IPS-NIHi11 (cell line): Measurements from ENCODE around the gene USP17L29.
"Not testable (repeated sequence)": the region's sequence is repeated elsewhere in the genome, so short reads cannot be mapped to it uniquely, and the experiment has no call there.

Experiments used
- DNase-seq: peaks from one replicate; pipeline ENCODE4 v3.0.0; 2012; ENCODE audit warnings: mixed read lengths, low spot score

The USP17L29 gene, protein sequence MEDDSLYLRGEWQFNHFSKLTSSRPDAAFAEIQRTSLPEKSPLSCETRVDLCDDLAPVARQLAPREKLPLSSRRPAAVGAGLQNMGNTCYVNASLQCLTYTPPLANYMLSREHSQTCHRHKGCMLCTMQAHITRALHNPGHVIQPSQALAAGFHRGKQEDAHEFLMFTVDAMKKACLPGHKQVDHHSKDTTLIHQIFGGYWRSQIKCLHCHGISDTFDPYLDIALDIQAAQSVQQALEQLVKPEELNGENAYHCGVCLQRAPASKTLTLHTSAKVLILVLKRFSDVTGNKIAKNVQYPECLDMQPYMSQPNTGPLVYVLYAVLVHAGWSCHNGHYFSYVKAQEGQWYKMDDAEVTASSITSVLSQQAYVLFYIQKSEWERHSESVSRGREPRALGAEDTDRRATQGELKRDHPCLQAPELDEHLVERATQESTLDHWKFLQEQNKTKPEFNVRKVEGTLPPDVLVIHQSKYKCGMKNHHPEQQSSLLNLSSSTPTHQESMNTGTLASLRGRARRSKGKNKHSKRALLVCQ

DNA sequence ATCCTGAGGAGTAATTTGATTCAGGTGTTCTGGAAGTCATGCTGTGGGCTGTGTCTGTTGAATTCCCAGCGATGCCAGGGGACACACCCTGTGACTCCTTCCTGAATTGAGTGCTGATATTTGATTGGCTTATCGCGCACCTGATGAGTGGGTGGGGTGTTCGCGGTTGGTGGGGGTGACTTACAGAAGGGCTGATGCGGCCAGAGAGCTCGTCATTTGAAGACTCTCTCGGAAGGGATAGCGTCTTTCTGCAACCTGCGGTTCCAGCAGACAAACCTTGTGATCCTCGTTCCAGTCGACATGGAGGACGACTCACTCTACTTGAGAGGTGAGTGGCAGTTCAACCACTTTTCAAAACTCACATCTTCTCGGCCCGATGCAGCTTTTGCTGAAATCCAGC is at the start of gene USP17L29:
Gene USP17L29 (plus strand): TSS at position 301 of the 400 bp plus-strand sequence. CDS start 0 bp downstream, at position 301.
- not testable (repeated sequence) for DNase-seq

DNA sequence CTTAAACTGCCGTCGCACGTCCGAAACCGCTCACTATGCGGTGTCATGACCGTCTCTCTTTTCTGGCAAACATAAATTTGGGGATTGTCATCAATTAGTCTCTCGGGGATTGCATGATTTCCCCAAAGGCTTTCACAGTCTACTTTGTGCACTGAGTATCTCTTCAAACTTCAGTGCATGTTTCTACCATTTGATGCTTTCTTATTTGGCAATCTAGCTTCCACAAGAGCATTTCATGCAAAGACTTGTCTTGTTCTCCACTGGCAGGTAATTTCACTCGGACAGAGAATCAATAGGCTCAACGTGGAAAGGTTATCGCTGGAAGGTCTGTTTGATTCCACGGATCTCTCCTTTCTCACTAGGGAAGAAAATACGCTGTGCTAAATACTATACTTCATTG is 29.2 kb upstream of the USP17L29 start:
- DNase-seq, result not testable (repeated sequence)

DNA sequence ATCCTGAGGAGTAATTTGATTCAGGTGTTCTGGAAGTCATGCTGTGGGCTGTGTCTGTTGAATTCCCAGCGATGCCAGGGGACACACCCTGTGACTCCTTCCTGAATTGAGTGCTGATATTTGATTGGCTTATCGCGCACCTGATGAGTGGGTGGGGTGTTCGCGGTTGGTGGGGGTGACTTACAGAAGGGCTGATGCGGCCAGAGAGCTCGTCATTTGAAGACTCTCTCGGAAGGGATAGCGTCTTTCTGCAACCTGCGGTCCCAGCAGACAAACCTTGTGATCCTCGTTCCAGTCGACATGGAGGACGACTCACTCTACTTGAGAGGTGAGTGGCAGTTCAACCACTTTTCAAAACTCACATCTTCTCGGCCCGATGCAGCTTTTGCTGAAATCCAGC is 28.6 kb upstream of the USP17L29 start, which contains the start of gene USP17L24:
Gene USP17L24 (plus strand): TSS at position 301 of the 400 bp plus-strand sequence. CDS start 0 bp downstream, at position 301.
- DNase-seq, result not testable (repeated sequence)

DNA sequence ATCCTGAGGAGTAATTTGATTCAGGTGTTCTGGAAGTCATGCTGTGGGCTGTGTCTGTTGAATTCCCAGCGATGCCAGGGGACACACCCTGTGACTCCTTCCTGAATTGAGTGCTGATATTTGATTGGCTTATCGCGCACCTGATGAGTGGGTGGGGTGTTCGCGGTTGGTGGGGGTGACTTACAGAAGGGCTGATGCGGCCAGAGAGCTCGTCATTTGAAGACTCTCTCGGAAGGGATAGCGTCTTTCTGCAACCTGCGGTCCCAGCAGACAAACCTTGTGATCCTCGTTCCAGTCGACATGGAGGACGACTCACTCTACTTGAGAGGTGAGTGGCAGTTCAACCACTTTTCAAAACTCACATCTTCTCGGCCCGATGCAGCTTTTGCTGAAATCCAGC is 23.8 kb upstream of the USP17L29 start, which contains the start of gene USP17L25:
Gene USP17L25 (plus strand): TSS at position 301 of the 400 bp plus-strand sequence. CDS start 0 bp downstream, at position 301.
- DNase-seq, result not testable (repeated sequence)

DNA sequence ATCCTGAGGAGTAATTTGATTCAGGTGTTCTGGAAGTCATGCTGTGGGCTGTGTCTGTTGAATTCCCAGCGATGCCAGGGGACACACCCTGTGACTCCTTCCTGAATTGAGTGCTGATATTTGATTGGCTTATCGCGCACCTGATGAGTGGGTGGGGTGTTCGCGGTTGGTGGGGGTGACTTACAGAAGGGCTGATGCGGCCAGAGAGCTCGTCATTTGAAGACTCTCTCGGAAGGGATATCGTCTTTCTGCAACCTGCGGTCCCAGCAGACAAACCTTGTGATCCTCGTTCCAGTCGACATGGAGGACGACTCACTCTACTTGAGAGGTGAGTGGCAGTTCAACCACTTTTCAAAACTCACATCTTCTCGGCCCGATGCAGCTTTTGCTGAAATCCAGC is 19.1 kb upstream of the USP17L29 start, which contains the start of gene USP17L26:
Gene USP17L26 (plus strand): TSS at position 301 of the 400 bp plus-strand sequence. CDS start 0 bp downstream, at position 301.
- not testable (repeated sequence) for DNase-seq

DNA sequence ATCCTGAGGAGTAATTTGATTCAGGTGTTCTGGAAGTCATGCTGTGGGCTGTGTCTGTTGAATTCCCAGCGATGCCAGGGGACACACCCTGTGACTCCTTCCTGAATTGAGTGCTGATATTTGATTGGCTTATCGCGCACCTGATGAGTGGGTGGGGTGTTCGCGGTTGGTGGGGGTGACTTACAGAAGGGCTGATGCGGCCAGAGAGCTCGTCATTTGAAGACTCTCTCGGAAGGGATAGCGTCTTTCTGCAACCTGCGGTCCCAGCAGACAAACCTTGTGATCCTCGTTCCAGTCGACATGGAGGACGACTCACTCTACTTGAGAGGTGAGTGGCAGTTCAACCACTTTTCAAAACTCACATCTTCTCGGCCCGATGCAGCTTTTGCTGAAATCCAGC is 14.3 kb upstream of the USP17L29 start, which contains the start of gene USP17L5:
Gene USP17L5 (plus strand): TSS at position 301 of the 400 bp plus-strand sequence. CDS start 0 bp downstream, at position 301.
- not testable (repeated sequence) for DNase-seq

DNA sequence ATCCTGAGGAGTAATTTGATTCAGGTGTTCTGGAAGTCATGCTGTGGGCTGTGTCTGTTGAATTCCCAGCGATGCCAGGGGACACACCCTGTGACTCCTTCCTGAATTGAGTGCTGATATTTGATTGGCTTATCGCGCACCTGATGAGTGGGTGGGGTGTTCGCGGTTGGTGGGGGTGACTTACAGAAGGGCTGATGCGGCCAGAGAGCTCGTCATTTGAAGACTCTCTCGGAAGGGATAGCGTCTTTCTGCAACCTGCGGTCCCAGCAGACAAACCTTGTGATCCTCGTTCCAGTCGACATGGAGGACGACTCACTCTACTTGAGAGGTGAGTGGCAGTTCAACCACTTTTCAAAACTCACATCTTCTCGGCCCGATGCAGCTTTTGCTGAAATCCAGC is 9.6 kb upstream of the USP17L29 start, which contains the start of gene USP17L27:
Gene USP17L27 (plus strand): TSS at position 301 of the 400 bp plus-strand sequence. CDS start 0 bp downstream, at position 301.
- not testable (repeated sequence) for DNase-seq

DNA sequence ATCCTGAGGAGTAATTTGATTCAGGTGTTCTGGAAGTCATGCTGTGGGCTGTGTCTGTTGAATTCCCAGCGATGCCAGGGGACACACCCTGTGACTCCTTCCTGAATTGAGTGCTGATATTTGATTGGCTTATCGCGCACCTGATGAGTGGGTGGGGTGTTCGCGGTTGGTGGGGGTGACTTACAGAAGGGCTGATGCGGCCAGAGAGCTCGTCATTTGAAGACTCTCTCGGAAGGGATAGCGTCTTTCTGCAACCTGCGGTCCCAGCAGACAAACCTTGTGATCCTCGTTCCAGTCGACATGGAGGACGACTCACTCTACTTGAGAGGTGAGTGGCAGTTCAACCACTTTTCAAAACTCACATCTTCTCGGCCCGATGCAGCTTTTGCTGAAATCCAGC is 4.8 kb upstream of the USP17L29 start, which contains the start of gene USP17L28:
Gene USP17L28 (plus strand): TSS at position 301 of the 400 bp plus-strand sequence. CDS start 0 bp downstream, at position 301.
- DNase-seq, result not testable (repeated sequence)

DNA sequence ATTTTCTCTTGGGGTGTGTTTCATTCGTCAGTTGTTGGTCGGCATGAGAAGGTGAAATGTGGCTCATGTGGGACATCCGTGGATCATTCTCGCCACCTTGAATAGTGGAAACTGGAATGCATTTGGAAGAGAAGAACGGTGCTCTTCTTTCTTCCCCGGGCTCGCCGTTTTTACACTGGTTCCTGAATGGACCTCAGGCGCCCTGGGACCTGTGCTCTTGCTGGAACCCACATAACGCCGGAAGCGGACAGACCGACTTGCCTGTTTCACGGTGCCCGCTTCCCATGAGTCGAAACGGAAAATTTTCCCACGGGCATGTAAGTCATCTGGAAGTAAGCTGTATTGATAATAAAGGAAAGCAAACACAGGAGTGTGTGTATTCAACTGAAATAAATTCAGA is 2.6 kb upstream of the USP17L29 start:
- not testable (repeated sequence) for DNase-seq

DNA sequence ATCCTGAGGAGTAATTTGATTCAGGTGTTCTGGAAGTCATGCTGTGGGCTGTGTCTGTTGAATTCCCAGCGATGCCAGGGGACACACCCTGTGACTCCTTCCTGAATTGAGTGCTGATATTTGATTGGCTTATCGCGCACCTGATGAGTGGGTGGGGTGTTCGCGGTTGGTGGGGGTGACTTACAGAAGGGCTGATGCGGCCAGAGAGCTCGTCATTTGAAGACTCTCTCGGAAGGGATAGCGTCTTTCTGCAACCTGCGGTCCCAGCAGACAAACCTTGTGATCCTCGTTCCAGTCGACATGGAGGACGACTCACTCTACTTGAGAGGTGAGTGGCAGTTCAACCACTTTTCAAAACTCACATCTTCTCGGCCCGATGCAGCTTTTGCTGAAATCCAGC is 9.4 kb downstream of the USP17L29 start, which contains the start of gene USP17L30:
Gene USP17L30 (plus strand): TSS at position 301 of the 400 bp plus-strand sequence. CDS start 0 bp downstream, at position 301.
- not testable (repeated sequence) for DNase-seq

DNA sequence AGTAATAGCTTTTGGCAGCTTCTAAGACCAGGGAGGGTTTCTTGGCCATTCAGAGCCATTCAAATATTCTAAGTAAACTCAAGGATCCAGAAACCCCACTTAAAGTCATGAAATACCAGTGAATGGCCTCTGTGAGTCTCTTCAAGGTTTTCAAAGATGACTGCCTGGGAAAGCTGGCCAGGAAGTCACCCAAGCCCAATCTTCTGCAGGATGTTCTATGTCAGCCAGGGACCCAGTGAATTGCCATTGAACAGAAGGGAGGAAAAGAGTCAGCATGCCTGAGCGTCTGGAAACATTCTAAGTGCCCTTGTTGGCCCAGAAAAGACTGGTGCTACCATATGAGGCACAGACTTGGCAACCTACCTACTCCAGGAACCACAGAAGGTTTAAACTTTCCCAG is 26.4 kb downstream of the USP17L29 start:
- DNase-seq, result not testable (repeated sequence)

DNA sequence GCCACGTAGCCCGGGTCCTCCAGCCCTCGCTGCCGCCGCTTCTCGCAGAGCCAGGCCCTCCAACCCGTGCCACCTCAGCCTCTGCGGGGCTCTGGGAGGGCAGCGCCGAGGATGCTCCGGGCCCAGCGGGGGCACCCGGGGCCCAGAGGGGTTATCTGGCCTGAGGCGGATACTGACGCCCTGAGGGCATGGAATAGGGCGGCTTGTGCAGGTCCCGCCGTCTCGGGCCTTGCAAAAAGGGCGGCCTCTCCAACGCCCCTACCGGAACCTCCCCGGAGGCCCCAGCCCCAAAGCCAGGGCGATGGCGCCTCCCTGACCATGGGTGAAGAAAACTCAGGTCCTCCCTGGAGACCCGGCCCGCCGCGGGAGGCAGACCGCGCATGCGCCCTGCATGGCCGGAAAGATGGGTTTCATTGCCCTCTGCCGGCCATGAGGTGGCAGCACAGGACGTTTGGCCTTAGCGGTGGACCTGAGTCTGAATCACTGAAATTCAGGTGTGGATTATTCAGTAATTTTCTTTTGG is 27.6 kb downstream of the USP17L29 start:
- peak; percentile 33 for DNase-seq

DNA sequence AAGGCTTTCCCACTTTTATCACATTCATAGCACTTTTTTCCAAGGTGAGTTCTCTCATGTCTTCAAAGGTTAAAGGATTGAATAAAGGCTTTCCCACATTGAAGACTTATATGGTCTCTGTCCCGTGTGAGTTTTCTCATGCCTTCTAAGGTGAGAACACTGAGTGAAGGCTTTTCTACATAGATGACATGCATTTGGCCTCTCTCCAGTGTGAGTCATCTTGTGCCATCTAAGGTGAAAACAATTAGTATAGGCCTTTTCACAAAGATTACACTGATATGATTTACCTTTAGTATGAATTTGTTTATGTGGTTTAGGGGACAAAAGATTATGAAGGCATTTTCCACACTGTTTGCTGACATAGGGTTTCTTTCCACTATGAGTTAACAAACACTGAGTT is 30.7 kb downstream of the USP17L29 start:
- DNase-seq, result no peak

DNA sequence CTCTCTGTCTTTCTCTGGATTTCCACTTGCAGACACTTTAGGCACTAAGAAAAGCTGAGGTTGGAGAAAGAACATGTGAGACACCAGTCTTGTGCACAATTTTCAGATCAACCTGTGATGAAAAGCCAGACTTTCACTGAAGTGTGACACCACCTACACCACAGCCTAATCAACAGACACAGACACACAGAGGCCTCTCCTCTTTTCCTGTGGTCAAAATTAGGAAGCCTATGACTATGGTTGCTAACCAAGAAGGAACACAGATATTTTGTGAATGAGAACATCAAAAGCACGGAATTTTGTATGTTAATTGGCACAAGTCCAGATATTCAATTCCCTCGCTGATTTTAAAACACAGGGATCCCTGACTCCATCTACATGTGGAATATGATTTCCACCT is 35.6 kb downstream of the USP17L29 start:
- DNase-seq, result not testable (repeated sequence)
